Progenitor cell of endocrine pancreas (in vitro differentiated cells): Measurements from ENCODE around the gene FAM117A. TPM values are rescaled to one million over a fixed set of nuclear protein-coding genes. Genes with fewer than 3 reads are reported as not detected.

Source experiments
- DNase-seq: peaks from one replicate; pipeline ENCODE4 v3.0.0; 2021; ENCODE audit warnings: low spot score; ENCODE audit not compliant: unreplicated experiment
- H3K27ac Mint-ChIP-seq: 2 replicates; pipeline ENCODE4 v1.8.0; 2021; ENCODE audit warnings: mild to moderate bottlenecking, moderate library complexity, mixed read lengths
- H3K27me3 Mint-ChIP-seq: 2 replicates; pipeline ENCODE4 v1.8.0; 2021; ENCODE audit warnings: mixed read lengths
- H3K36me3 Mint-ChIP-seq: 2 replicates; pipeline ENCODE4 v1.8.0; 2022; ENCODE audit warnings: mixed read lengths; ENCODE audit not compliant: insufficient read depth
- H3K4me1 Mint-ChIP-seq: 2 replicates; pipeline ENCODE4 v1.8.0; 2021; ENCODE audit warnings: low read depth, mixed read lengths
- H3K4me3 Mint-ChIP-seq: 2 replicates; pipeline ENCODE4 v1.8.0; 2021; ENCODE audit warnings: low read depth, mild to moderate bottlenecking, moderate library complexity, mixed read lengths
- H3K9me3 Mint-ChIP-seq: 2 replicates; pipeline ENCODE4 v1.8.0; 2021; ENCODE audit warnings: low read depth, mixed read lengths
- CTCF ChIP-seq: fragments of 200-600 bp; sonication (generic); IDR thresholded peaks from one replicate; pipeline ENCODE4 v1.5.0; 2021; ENCODE audit warnings: antibody characterized with exemption, mild to moderate bottlenecking; ENCODE audit not compliant: unreplicated experiment
- total RNA-seq: library from RNA; stranded (reverse); gene quantifications from 2 replicates; pipeline ENCODE4 v1.2.1, GENCODE V29; 2021

FAM117A gene
- total RNA-seq, 1 donor from 2014 or later = 20.2 TPM

- Mint-ChIP-seq H3K27ac (no peak overlapping the region), H3K9me3 (no peaks in the 10 kb centered on the region), H3K4me3 (no peak overlapping the region), H3K27me3 (peaks cover 26% of the 10 kb centered on the region), H3K36me3 (peaks cover 5% of the 10 kb centered on the region), H3K4me1 (peaks cover 4% of the 10 kb centered on the region)
- no peak for DNase-seq
- no peak for TF ChIP-seq CTCF
Measured at GRCh38 chr17:49695698-49696232, 68.2 kb downstream of the FAM117A start.

- H3K27me3 Mint-ChIP-seq = peaks cover 26% of the 10 kb centered on the region
- H3K4me1 Mint-ChIP-seq = peaks cover 4% of the 10 kb centered on the region
- peak; percentile 58 for DNase-seq
- no peak overlapping the region for H3K4me3 Mint-ChIP-seq
- peaks cover 2% of the 10 kb centered on the region for H3K36me3 Mint-ChIP-seq
- no peak overlapping the region for H3K27ac Mint-ChIP-seq
- TF ChIP-seq CTCF = peak; percentile 91
- H3K9me3 Mint-ChIP-seq = no peaks in the 10 kb centered on the region
Measured at GRCh38 chr17:49694847-49695697, 68.9 kb downstream of the FAM117A start.

- no peak for DNase-seq
- Mint-ChIP-seq H3K27me3 (peaks cover 26% of the 10 kb centered on the region), H3K4me1 (peaks cover 8% of the 10 kb centered on the region), H3K36me3 (no peaks in the 10 kb centered on the region), H3K9me3 (no peaks in the 10 kb centered on the region), H3K27ac (no peak overlapping the region), H3K4me3 (no peak overlapping the region)
- TF ChIP-seq CTCF = no peak
Measured at GRCh38 chr17:49692751-49693150, 71.2 kb downstream of the FAM117A start.

GRCh38 chr17:49691677-49692191 lies 72.2 kb downstream of the FAM117A start:
- no peak overlapping the region for H3K27ac Mint-ChIP-seq
- H3K4me1 Mint-ChIP-seq = peaks cover 9% of the 10 kb centered on the region
- H3K27me3 Mint-ChIP-seq = peaks cover 28% of the 10 kb centered on the region
- no peak for TF ChIP-seq CTCF
- H3K36me3 Mint-ChIP-seq = no peaks in the 10 kb centered on the region
- H3K4me3 Mint-ChIP-seq = no peak overlapping the region
- H3K9me3 Mint-ChIP-seq = no peaks in the 10 kb centered on the region
- DNase-seq = no peak

- peak overlapping the region; percentile 64 for H3K27ac Mint-ChIP-seq
Measured at GRCh38 chr17:49691086-49691676, 72.8 kb downstream of the FAM117A start.

More at GRCh38 chr17:49691086-49691676, 72.8 kb downstream of the FAM117A start:
- H3K27me3 Mint-ChIP-seq = peaks cover 27% of the 10 kb centered on the region
- H3K4me1 Mint-ChIP-seq = peaks cover 9% of the 10 kb centered on the region
- TF ChIP-seq CTCF = no peak
- H3K36me3 Mint-ChIP-seq = no peaks in the 10 kb centered on the region
- no peak for DNase-seq
- no peaks in the 10 kb centered on the region for H3K9me3 Mint-ChIP-seq
- H3K4me3 Mint-ChIP-seq = no peak overlapping the region
